ENCODE results near the gene WFIKKN1. TPM values are rescaled to one million over a fixed set of nuclear protein-coding genes. Genes with fewer than 3 reads are reported as not detected.
A peak's percentile ranks its signal among the peaks of the same experiment; 100 is the strongest.

WFIKKN1 gene
- total and polyA plus RNA-seq, 8 donors = 0.11 to 1.4 (median 0.52) TPM

- intact Hi-C loops (cut with DNase I) = no loop called here
- peak overlapping the region in 1 of 2 donors; percentile 90 for H3K4me3 ChIP-seq
- no peaks in the 10 kb centered on the region for H3K36me3 ChIP-seq
- no peaks in the 10 kb centered on the region for H3K9me3 ChIP-seq
- ATAC-seq (no peak), DNase-seq (no peak)
- peak overlapping the region; percentile 82 to 89 for H3K27ac ChIP-seq
- H3K4me1 ChIP-seq = peaks cover 38 to 82% of the 10 kb centered on the region in 2 donors
- no peak for TF ChIP-seq CTCF (IDR thresholded peaks at IDR 0.05)
- no peaks in the 10 kb centered on the region for H3K27me3 ChIP-seq
These were observed 38.8 kb upstream of the WFIKKN1 start for GRCh38 chr16:591892-592517.

GRCh38 chr16:592518-593306, 38.1 kb upstream of the WFIKKN1 start:
- peak; percentile 10 for ATAC-seq
- peak overlapping the region in 1 of 2 donors; percentile 90 for H3K4me3 ChIP-seq
- no peaks in the 10 kb centered on the region for H3K36me3 ChIP-seq
- H3K27me3 ChIP-seq = no peaks in the 10 kb centered on the region
- H3K4me1 ChIP-seq = peaks cover 33 to 75% of the 10 kb centered on the region in 2 donors
- intact Hi-C loops (cut with DNase I) = no loop called here
- no peaks in the 10 kb centered on the region for H3K9me3 ChIP-seq
- DNase-seq = peak in 3 of 4 donors; percentile 44 to 87 (median 76)
- peak overlapping the region; percentile 82 to 89 for H3K27ac ChIP-seq
- no peak for TF ChIP-seq CTCF (IDR thresholded peaks at IDR 0.05)

GRCh38 chr16:593406-593805, 37.4 kb upstream of the WFIKKN1 start:
- Histone ChIP-seq H3K9me3 (no peaks in the 10 kb centered on the region), H3K4me1 (peaks cover 26 to 68% of the 10 kb centered on the region in 2 donors), H3K36me3 (no peaks in the 10 kb centered on the region), H3K4me3 (no peak overlapping the region), H3K27me3 (no peaks in the 10 kb centered on the region), H3K27ac (peak overlapping the region; percentile 82 to 89)
- DNase-seq (no peak), ATAC-seq (peak; percentile 26)
- TF ChIP-seq CTCF (IDR thresholded peaks at IDR 0.05) = no peak
- intact Hi-C loops (cut with DNase I) = no loop called here

GRCh38 chr16:593807-594206, 37.0 kb upstream of the WFIKKN1 start:
- intact Hi-C loops (cut with DNase I) = no loop called here
- Histone ChIP-seq H3K4me3 (no peak overlapping the region), H3K36me3 (peaks cover 0 to 2% of the 10 kb centered on the region in 2 donors), H3K9me3 (no peaks in the 10 kb centered on the region), H3K4me1 (peaks cover 25 to 64% of the 10 kb centered on the region in 2 donors), H3K27ac (peak overlapping the region; percentile 39 to 82), H3K27me3 (no peaks in the 10 kb centered on the region)
- ATAC-seq (no peak), DNase-seq (peak in 1 of 4 donors; percentile 58)
- TF ChIP-seq CTCF (IDR thresholded peaks at IDR 0.05) = no peak

- peaks cover 0 to 10% of the 10 kb centered on the region in 2 donors for H3K36me3 ChIP-seq
- no peak for ATAC-seq
These were observed 35.7 kb upstream of the WFIKKN1 start for GRCh38 chr16:595094-595528.

More at GRCh38 chr16:595094-595528, 35.7 kb upstream of the WFIKKN1 start:
- DNase-seq = peak in 1 of 4 donors; percentile 54
- peaks cover 25 to 64% of the 10 kb centered on the region in 2 donors for H3K4me1 ChIP-seq
- intact Hi-C loops (cut with DNase I) = no loop called here
- H3K27me3 ChIP-seq = no peaks in the 10 kb centered on the region
- H3K27ac ChIP-seq = no peak overlapping the region
- no peak for TF ChIP-seq CTCF (IDR thresholded peaks at IDR 0.05)
- no peaks in the 10 kb centered on the region for H3K9me3 ChIP-seq
- H3K4me3 ChIP-seq = no peak overlapping the region

Data from left lung (tissue), 10 donors.